Raji (cell line): ENCODE data around the gene TRIM16.
"Not testable (repeated sequence)": the region's sequence is repeated elsewhere in the genome, so short reads cannot be mapped to it uniquely, and the experiment has no call there.

Experiments
- POLR2A ChIP-seq: IDR thresholded peaks from 2 replicates; pipeline ENCODE4 v1.6.1; 2011; ENCODE audit warnings: low read depth, low read length, control low read depth; ENCODE audit not compliant: insufficient read depth

The TRIM16 gene

DNA sequence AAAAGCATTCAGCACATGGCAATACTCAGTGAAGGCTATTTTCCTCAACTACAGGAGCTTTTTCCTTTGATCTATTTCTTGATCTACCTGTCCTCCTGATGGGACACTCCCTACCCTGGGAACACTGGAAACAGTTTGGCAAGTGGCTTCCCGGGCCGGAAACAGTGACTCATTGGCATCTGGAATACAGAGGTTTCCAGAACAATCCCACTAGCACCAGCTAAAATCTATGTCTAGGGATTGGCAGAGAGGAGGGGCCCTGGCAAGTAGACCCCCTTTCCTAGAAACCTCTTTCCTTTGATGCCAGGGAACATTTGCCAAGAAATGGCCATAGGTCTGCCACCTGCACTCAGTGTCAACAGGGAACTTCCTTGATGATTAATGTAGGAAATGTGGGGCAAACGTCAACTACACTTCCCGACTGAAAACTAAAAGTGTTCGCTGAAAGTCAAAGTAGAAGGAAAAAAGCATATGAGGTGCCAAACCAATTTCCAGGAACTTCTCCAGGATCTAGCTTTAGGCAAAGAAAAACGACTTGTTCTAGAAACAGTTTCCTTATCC is 34.2 kb downstream of the TRIM16 start:
- TF ChIP-seq POLR2A, result no peak

DNA sequence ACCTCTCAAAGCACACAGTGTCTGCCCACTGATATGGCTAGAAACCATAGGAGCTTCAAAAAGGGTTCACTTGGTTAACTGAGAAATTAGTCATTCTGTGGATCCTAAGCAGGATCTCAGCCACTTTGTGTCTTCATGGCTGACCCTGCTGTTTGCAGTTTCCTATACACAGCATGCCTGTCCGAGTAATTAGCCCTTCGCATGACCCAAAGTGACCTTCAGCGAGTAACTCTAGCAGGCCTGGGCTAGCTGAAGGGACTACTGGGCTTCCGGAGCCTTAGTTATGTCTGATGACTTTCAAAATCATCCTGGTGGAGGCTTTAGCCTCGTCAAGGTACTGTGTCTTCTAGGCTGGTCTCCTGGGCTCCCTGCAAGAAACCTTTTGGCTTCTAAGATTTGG is 35.7 kb downstream of the TRIM16 start:
- TF ChIP-seq POLR2A, result no peak

DNA sequence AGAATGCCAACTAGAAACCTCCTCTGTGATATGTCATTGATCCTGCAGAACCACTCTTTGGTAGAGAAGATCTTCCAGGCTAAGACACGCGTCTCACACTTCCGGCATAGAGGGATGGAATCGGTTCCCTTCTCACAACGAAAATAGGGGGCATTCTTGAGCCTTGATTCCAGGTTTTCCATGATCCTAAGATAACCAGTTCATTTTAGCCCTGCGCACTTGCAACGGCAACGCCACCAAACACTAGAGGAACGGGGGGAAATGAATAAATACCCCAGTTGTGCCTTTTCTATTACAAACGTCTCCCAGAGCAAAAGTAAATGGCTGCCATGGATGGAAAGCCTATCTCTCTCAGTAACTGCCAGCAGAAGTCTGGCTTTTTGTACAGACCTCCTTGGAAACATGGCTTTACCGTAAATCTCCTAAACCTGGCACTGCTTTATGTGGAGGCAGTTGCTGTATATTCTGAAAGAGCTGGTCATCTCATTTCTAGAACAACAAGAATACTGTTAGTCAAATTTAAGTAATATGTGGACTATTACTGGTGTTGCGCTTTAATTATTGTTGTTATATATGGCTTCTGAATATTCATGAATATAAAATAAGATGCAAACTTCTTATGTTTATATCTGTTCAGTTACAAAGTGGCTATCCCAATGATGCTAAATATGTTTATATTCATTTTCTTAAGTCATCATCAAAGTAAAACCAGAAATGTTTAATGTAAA is 64.6 kb downstream of the TRIM16 start, which contains the start of gene FBXW10B:
Gene FBXW10B (minus strand): TSS at position 374 of the 728 bp plus-strand sequence. CDS start 192 bp downstream, at position 182.
- TF ChIP-seq POLR2A, result not testable (repeated sequence)
